Prostate gland (tissue), 2 donors: ENCODE data around the gene PPFIA2. TPM values are rescaled to one million over a fixed set of nuclear protein-coding genes. Genes with fewer than 3 reads are reported as not detected.

Experiments used
- DNase-seq: peaks from one replicate; pipeline ENCODE4 v3.0.0-alpha.2; 2019; ENCODE audit warnings: low spot score
- H3K27ac ChIP-seq, 2 donors: fragments of 200-600 bp; sonication (generic); 2 replicates each; pipeline ENCODE4 v1.5.1; 2017 to 2019
- H3K27me3 ChIP-seq: fragments of 200-600 bp; sonication (generic); replicated peaks from 2 replicates; pipeline ENCODE4 v1.5.1; 2019; ENCODE audit not compliant: insufficient read depth
- H3K36me3 ChIP-seq, 2 donors: fragments of 200-600 bp; sonication (generic); 1 replicate in 1 of 2; 2 replicates in 1 of 2; pipeline versions ENCODE4 v1.5.1 to v1.8.1; 2017 to 2019
- H3K4me1 ChIP-seq: fragments of 200-600 bp; sonication (generic); replicated peaks from 2 replicates; pipeline ENCODE4 v1.5.1; 2019
- H3K4me3 ChIP-seq, 2 donors: fragments of 200-600 bp; sonication (generic); 2 replicates each; pipeline ENCODE4 v1.5.1; 2017 to 2019
- H3K9me3 ChIP-seq: fragments of 200-600 bp; sonication (generic); 2 replicates; pipeline ENCODE4 v1.5.1; 2017
- CTCF ChIP-seq, 4 experiments: fragments of 200-600 bp in 2 of 4; fragments of 450-650 bp in 2 of 4; sonication (generic) in 2 of 4; IDR thresholded peaks; 1 replicate in 3 of 4; 2 replicates in 1 of 4; pipeline ENCODE4 v1.5.1; 2016 to 2019; ENCODE audit warnings: antibody characterized with exemption in 4 of 4, mild to moderate bottlenecking in 2 of 4, moderate library complexity in 2 of 4
- POLR2A ChIP-seq: fragments of 450-650 bp; IDR thresholded peaks from one replicate; pipeline ENCODE4 v1.6.1; 2016; ENCODE audit warnings: antibody characterized with exemption, mild to moderate bottlenecking
- POLR2AphosphoS5 ChIP-seq: sonication (generic); formaldehyde crosslinking; IDR thresholded peaks from one replicate; pipeline ENCODE4 v1.6.1; 2017; ENCODE audit warnings: antibody characterized with exemption
- WGBS: methylation state at CpG from one replicate; pipeline ENCODE4 v1.1.5; 2018; 5-methylcytosine and 5-hydroxymethylcytosine counted together
- intact Hi-C: fragments of 100-400 bp; cut with DNase I; formaldehyde crosslinking; loops from one replicate; pipeline ENCODE4 v1.14.2; 2022
- total RNA-seq, 2 donors: library from RNA; depleted of rRNA; stranded (reverse); fragments of >200 nt; gene quantifications; one replicate each; pipeline ENCODE4 v1.1.0, GENCODE V29; 2016

The PPFIA2 gene
- total RNA-seq, 2 donors from 2014 or later = 7.3 to 22.9 TPM

- Histone ChIP-seq H3K36me3 (no peaks in the 10 kb centered on the region), H3K27me3 (no peaks in the 10 kb centered on the region), H3K4me1 (no peaks in the 10 kb centered on the region), H3K4me3 (no peak overlapping the region), H3K27ac (no peak overlapping the region), H3K9me3 (no peaks in the 10 kb centered on the region)
- DNase-seq = no peak
- intact Hi-C loops = no loop called here
- WGBS = 80% methylated on average over 2 of the region's 2 CpGs
- TF ChIP-seq POLR2A = no peak
Measured at GRCh38 chr12:81314903-81315531, 444.1 kb downstream of the PPFIA2 start.

- H3K4me1 ChIP-seq = no peaks in the 10 kb centered on the region
- H3K27ac ChIP-seq = no peak overlapping the region
- intact Hi-C loops = no loop called here
- H3K4me3 ChIP-seq = no peak overlapping the region
- no peak for DNase-seq
- H3K36me3 ChIP-seq = no peaks in the 10 kb centered on the region
- no peak for TF ChIP-seq POLR2AphosphoS5
- 82% methylated on average over 3 of the region's 3 CpGs for WGBS
- H3K27me3 ChIP-seq = no peaks in the 10 kb centered on the region
- no peaks in the 10 kb centered on the region for H3K9me3 ChIP-seq
Measured at GRCh38 chr12:81303935-81304334, 455.2 kb downstream of the PPFIA2 start.

GRCh38 chr12:81300454-81300853 is 458.7 kb downstream of the PPFIA2 start:
- DNase-seq = no peak
- intact Hi-C loops = no loop called here
- no peaks in the 10 kb centered on the region for H3K36me3 ChIP-seq
- H3K4me3 ChIP-seq = no peak overlapping the region
- no peaks in the 10 kb centered on the region for H3K27me3 ChIP-seq
- WGBS = 37% methylated on average over 2 of the region's 2 CpGs
- H3K4me1 ChIP-seq = no peaks in the 10 kb centered on the region
- no peaks in the 10 kb centered on the region for H3K9me3 ChIP-seq
- no peak overlapping the region for H3K27ac ChIP-seq
- TF ChIP-seq POLR2A (no peak), POLR2AphosphoS5 (no peak), CTCF (IDR thresholded peaks at IDR 0.05) (no peak)

- H3K9me3 ChIP-seq = no peaks in the 10 kb centered on the region
- intact Hi-C loops = no loop called here
- H3K27me3 ChIP-seq = no peaks in the 10 kb centered on the region
- no peak overlapping the region for H3K4me3 ChIP-seq
- H3K4me1 ChIP-seq = no peaks in the 10 kb centered on the region
- H3K27ac ChIP-seq = no peak overlapping the region
- TF ChIP-seq POLR2AphosphoS5 (no peak), POLR2A (no peak), CTCF (IDR thresholded peaks at IDR 0.05) (no peak)
- 71% methylated on average over 3 of the region's 3 CpGs for WGBS
- H3K36me3 ChIP-seq = no peaks in the 10 kb centered on the region
- no peak for DNase-seq
Measured at GRCh38 chr12:81297601-81298000, 461.5 kb downstream of the PPFIA2 start.

- intact Hi-C loops = no loop called here
- TF ChIP-seq POLR2A (no peak), POLR2AphosphoS5 (no peak), CTCF (IDR thresholded peaks at IDR 0.05) (no peak)
- Histone ChIP-seq H3K27me3 (no peaks in the 10 kb centered on the region), H3K9me3 (no peaks in the 10 kb centered on the region), H3K27ac (no peak overlapping the region), H3K4me3 (no peak overlapping the region), H3K36me3 (no peaks in the 10 kb centered on the region), H3K4me1 (no peaks in the 10 kb centered on the region)
- DNase-seq = no peak
- WGBS = 65% methylated on average over 2 of the region's 2 CpGs
Measured at GRCh38 chr12:81296556-81297305, 462.4 kb downstream of the PPFIA2 start.

GRCh38 chr12:81295251-81295650 is 463.9 kb downstream of the PPFIA2 start:
- Histone ChIP-seq H3K4me3 (no peak overlapping the region), H3K9me3 (no peaks in the 10 kb centered on the region), H3K4me1 (no peaks in the 10 kb centered on the region), H3K27me3 (no peaks in the 10 kb centered on the region), H3K36me3 (no peaks in the 10 kb centered on the region), H3K27ac (no peak overlapping the region)
- WGBS = 74% methylated on average over 3 of the region's 3 CpGs
- TF ChIP-seq POLR2AphosphoS5 (no peak), CTCF (IDR thresholded peaks at IDR 0.05) (no peak), POLR2A (no peak)
- intact Hi-C loops = no loop called here
- no peak for DNase-seq
